HG03066 (cell line): Measurements from ENCODE around the gene TBC1D22B.
A peak's percentile ranks its signal among the peaks of the same experiment; 100 is the strongest.
"Not testable (repeated sequence)": the region's sequence is repeated elsewhere in the genome, so short reads cannot be mapped to it uniquely, and the experiment has no call there.

Source experiments
- ATAC-seq: cut with Tn5 transposase; IDR thresholded peaks from one replicate; pipeline ENCODE4 v1.9.1; 2021; ENCODE audit warnings: low read depth; ENCODE audit not compliant: unreplicated experiment

TBC1D22B gene

GRCh38 chr6:37298958-37299357, 41.4 kb downstream of the TBC1D22B start:
- ATAC-seq: peak; percentile 70

GRCh38 chr6:37299990-37300389, 42.4 kb downstream of the TBC1D22B start:
- no peak for ATAC-seq

- ATAC-seq: no peak
These were observed 44.6 kb downstream of the TBC1D22B start for GRCh38 chr6:37302086-37302686.

- no peak for ATAC-seq
These were observed 45.6 kb downstream of the TBC1D22B start for GRCh38 chr6:37303091-37303660.

- ATAC-seq: no peak
These were observed 46.4 kb downstream of the TBC1D22B start for GRCh38 chr6:37303891-37304503.

- ATAC-seq: no peak
These were observed 47.2 kb downstream of the TBC1D22B start for GRCh38 chr6:37304766-37305165.

- ATAC-seq: no peak
These were observed 48.4 kb downstream of the TBC1D22B start for GRCh38 chr6:37305841-37306425.

GRCh38 chr6:37306624-37307222, 49.2 kb downstream of the TBC1D22B start:
- ATAC-seq: no peak

GRCh38 chr6:37307484-37307883, 49.9 kb downstream of the TBC1D22B start:
- ATAC-seq: not testable (repeated sequence)

- ATAC-seq: no peak
These were observed 50.7 kb downstream of the TBC1D22B start for GRCh38 chr6:37308069-37308815.

GRCh38 chr6:37309046-37309445, 51.5 kb downstream of the TBC1D22B start:
- no peak for ATAC-seq

GRCh38 chr6:37309692-37310091, 52.1 kb downstream of the TBC1D22B start:
- no peak for ATAC-seq

GRCh38 chr6:37310966-37311365, 53.4 kb downstream of the TBC1D22B start:
- ATAC-seq: no peak

GRCh38 chr6:37311741-37312473, 54.3 kb downstream of the TBC1D22B start:
- no peak for ATAC-seq

GRCh38 chr6:37313723-37314486, 56.3 kb downstream of the TBC1D22B start:
- no peak for ATAC-seq

- no peak for ATAC-seq
These were observed 57.0 kb downstream of the TBC1D22B start for GRCh38 chr6:37314487-37315156.

GRCh38 chr6:37315157-37315515, 57.6 kb downstream of the TBC1D22B start:
- ATAC-seq: no peak

GRCh38 chr6:37316071-37316470, 58.5 kb downstream of the TBC1D22B start:
- no peak for ATAC-seq
